GM19463 (cell line): ENCODE data around the gene HSD17B14.
"Not testable (repeated sequence)": the region's sequence is repeated elsewhere in the genome, so short reads cannot be mapped to it uniquely, and the experiment has no call there.

ENCODE experiments used
- ATAC-seq: cut with Tn5 transposase; IDR thresholded peaks from one replicate; pipeline ENCODE4 v1.9.1; 2021; ENCODE audit warnings: mild to moderate bottlenecking, moderate library complexity; ENCODE audit not compliant: unreplicated experiment

HSD17B14 gene

GRCh38 chr19:48768171-48768753 is 68.0 kb downstream of the HSD17B14 start:
- not testable (repeated sequence) for ATAC-seq

DNA sequence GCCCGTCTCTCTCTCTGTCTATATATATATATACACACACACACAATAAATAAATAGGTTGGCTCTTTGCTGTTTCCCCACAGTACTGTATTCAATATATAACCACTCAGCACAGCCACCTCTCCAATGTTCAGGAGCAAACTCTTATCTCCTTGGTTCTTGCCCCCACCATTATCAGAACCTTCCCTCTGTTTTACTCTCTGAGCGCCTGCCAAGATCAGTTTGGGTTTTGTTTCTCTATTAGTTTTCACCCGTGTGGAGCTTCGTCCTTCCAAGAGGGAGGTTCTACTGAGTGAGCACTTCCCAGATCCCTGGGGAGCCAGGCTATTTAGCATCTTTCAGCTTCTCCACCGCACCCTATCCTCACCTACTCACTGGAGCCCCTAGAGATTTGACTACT is 70.5 kb downstream of the HSD17B14 start:
- ATAC-seq: not testable (repeated sequence)
